GM12878 (cell line): ENCODE data around the gene SETD2. TPM values are rescaled to one million over a fixed set of nuclear protein-coding genes. Genes with fewer than 3 reads are reported as not detected.

Experiments
- ATAC-seq: fragments of 200-7000 bp; cut with Tn5 transposase; 3 replicates; pipeline ENCODE4 v1.9.1; 2020; ENCODE audit warnings: mild to moderate bottlenecking, moderate library complexity
- BruUV-seq: library from RNA; stranded (reverse); fragments of 400-500 nt; replicated peaks from 2 replicates; lab custom pipeline; 2021; lab: Mats Ljungman, UMichigan
- CTCF ChIA-PET: fragments of 300-600 bp; sonication (Branson Sonifier 250); formaldehyde crosslinking; extraction: SDS; loops from one replicate; lab custom pipeline; 2021; ENCODE audit warnings: inconsistent platforms; lab: Yijun Ruan, JAX
- POLR2A ChIA-PET: fragments of 350-600 bp; formaldehyde crosslinking; extraction: SDS; loops from one replicate; lab custom pipeline; 2021; ENCODE audit warnings: inconsistent platforms; lab: Charles Lee
- RAD21 ChIA-PET: fragments of 300-600 bp; sonication (Branson Sonifier 250); formaldehyde crosslinking; loops from one replicate; lab custom pipeline; 2023; ENCODE audit warnings: antibody characterized with exemption; ENCODE audit not compliant: unreplicated experiment; lab: Charles Lee
- SMC1A ChIA-PET: fragments of 300-600 bp; sonication (Branson Sonifier 250); formaldehyde crosslinking; loops from one replicate; lab custom pipeline; 2023; ENCODE audit not compliant: unreplicated experiment, uncharacterized antibody; lab: Charles Lee
- DNase-seq: peaks from one replicate; pipeline ENCODE4 v3.0.0-alpha.2; 2011; ENCODE audit warnings: low read depth, low spot score
- FAIRE-seq: peaks from 3 replicates; lab custom pipeline; 2011; peaks lifted over from hg19 to GRCh38; lab: Jason Lieb, UNC
- H2AFZ ChIP-seq: 2 replicates; pipeline ENCODE4 v1.6.0; 2011; ENCODE audit warnings: low read depth, low read length, control low read depth; ENCODE audit not compliant: control insufficient read depth
- H3K27ac ChIP-seq: 2 replicates; pipeline ENCODE4 v1.5.1; 2011; ENCODE audit warnings: control low read depth; ENCODE audit not compliant: control insufficient read depth, insufficient read depth
- H3K27me3 ChIP-seq, 2 experiments: replicated peaks in 1 of 2; 2 replicates each; pipeline versions ENCODE4 v1.6.0 to v1.6.1; 2011; ENCODE audit warnings: low read length in 1 of 2; ENCODE audit not compliant: control insufficient read depth in 2 of 2, insufficient read depth in 2 of 2
- H3K36me3 ChIP-seq, 2 experiments: 2 replicates each; pipeline ENCODE4 v1.5.1; 2011; ENCODE audit warnings: low read length in 1 of 2; ENCODE audit not compliant: control insufficient read depth in 2 of 2, insufficient read depth in 2 of 2
- H3K4me1 ChIP-seq: 2 replicates; pipeline ENCODE4 v1.6.1; 2011; ENCODE audit warnings: mild to moderate bottlenecking, low read length, moderate library complexity, mixed read lengths; ENCODE audit not compliant: control insufficient read depth, insufficient read depth
- H3K4me2 ChIP-seq: 2 replicates; pipeline ENCODE4 v1.6.0; 2011; ENCODE audit warnings: control low read depth; ENCODE audit not compliant: control insufficient read depth, insufficient read depth
- H3K4me3 ChIP-seq: fragments of 200-600 bp; sonication (generic); 2 replicates; pipeline ENCODE4 v1.5.1; 2016
- H3K79me2 ChIP-seq: 2 replicates; pipeline ENCODE4 v1.6.0; 2011; ENCODE audit warnings: low read length; ENCODE audit not compliant: control insufficient read depth, insufficient read depth
- H3K9ac ChIP-seq: 2 replicates; pipeline ENCODE4 v1.8.0; 2011; ENCODE audit warnings: low read length, control low read depth, mixed read lengths; ENCODE audit not compliant: control insufficient read depth, insufficient read depth
- H3K9me3 ChIP-seq: replicated peaks from 3 replicates; pipeline ENCODE4 v1.5.1; 2011; ENCODE audit warnings: mild to moderate bottlenecking, low read length; ENCODE audit not compliant: control insufficient read depth, insufficient read depth
- H4K20me1 ChIP-seq: 2 replicates; pipeline ENCODE4 v1.6.0; 2011; ENCODE audit not compliant: control insufficient read depth, insufficient read depth
- DPF2 ChIP-seq: fragments of 450-650 bp; IDR thresholded peaks from 2 replicates; pipeline ENCODE4 v1.6.1; 2017; ENCODE audit warnings: mild to moderate bottlenecking
- FOXM1 ChIP-seq: IDR thresholded peaks from 2 replicates; pipeline ENCODE4 v1.6.1; 2012; ENCODE audit warnings: low read depth, mild to moderate bottlenecking, inconsistent platforms, low read length, moderate library complexity
- JUNB ChIP-seq: IDR thresholded peaks from 2 replicates; pipeline ENCODE4 v1.6.1; 2016; ENCODE audit warnings: antibody characterized with exemption, mild to moderate bottlenecking
- MYB ChIP-seq: fragments of 150-350 bp; IDR thresholded peaks from 2 replicates; pipeline ENCODE4 v1.6.1; 2014; ENCODE audit warnings: mild to moderate bottlenecking, low read depth, low read length, borderline replicate concordance
- NFYA ChIP-seq: IDR thresholded peaks from 2 replicates; pipeline ENCODE4 v1.6.1; 2011; ENCODE audit warnings: low read depth, mild to moderate bottlenecking, low read length, improper control_type of control experiment, borderline replicate concordance
- NR2F1 ChIP-seq: fragments of 450-650 bp; conservative IDR thresholded peaks from 2 replicates; pipeline ENCODE4 v1.6.1; 2017; ENCODE audit warnings: mild to moderate bottlenecking
- RAD51 ChIP-seq: fragments of 450-650 bp; IDR thresholded peaks from 2 replicates; pipeline ENCODE4 v1.6.1; 2016; ENCODE audit warnings: moderate library complexity, mild to moderate bottlenecking, inconsistent platforms
- SMAD1 ChIP-seq: fragments of 450-650 bp; IDR thresholded peaks from 2 replicates; pipeline ENCODE4 v1.6.1; 2018; ENCODE audit warnings: mild to moderate bottlenecking, low read depth; ENCODE audit not compliant: partially characterized antibody
- ZBTB33 ChIP-seq: fragments of 450-650 bp; IDR thresholded peaks from 2 replicates; pipeline ENCODE4 v1.6.1; 2017; ENCODE audit warnings: mild to moderate bottlenecking
- ZNF274 ChIP-seq: IDR thresholded peaks from one replicate; pipeline ENCODE4 v1.8.0; 2011; ENCODE audit not compliant: insufficient read length, insufficient read depth
- ZNF622 ChIP-seq: fragments of 450-650 bp; IDR thresholded peaks from 2 replicates; pipeline ENCODE4 v1.6.1; 2017; ENCODE audit warnings: mild to moderate bottlenecking, inconsistent platforms
- whole genome bisulfite sequencing: methylation state at CpG from one replicate; pipeline ENCODE4 v1.1.6; 2016; ENCODE audit warnings: low lambda C conversion rate; ENCODE audit not compliant: insufficient replicate concordance, insufficient coverage; ENCODE audit errors: missing lambda C conversion rate; 5-methylcytosine and 5-hydroxymethylcytosine counted together
- in situ Hi-C: fragments of 300-500 bp; cut with MboI; formaldehyde crosslinking; loops from 9 replicates; pipeline ENCODE4 v1.14.3; 2018; ENCODE audit warnings: mixed read lengths
- intact Hi-C: fragments of 100-400 bp; cut with micrococcal nuclease; formaldehyde crosslinking; loops from one replicate; pipeline ENCODE4 v1.14.2; 2022; ENCODE audit not compliant: unreplicated experiment
- polyA plus RNA-seq, 11 experiments: library from polyadenylated mRNA; depleted of rRNA in 4 of 11; unstranded in 6 of 11; stranded (reverse) in 5 of 11; fragments of >200 nt; fragmentation: Nextera tagmentation in 4 of 11; fragmentation: Illumina TruSeq in 1 of 11; extraction: Ambion mirVana in 4 of 11; extraction: Trizol in 1 of 11; gene quantifications; 1 replicate in 1 of 11; 2 replicates in 10 of 11; pipeline versions ENCODE4 v1.2.1 to v1.2.3, GENCODE V29; 2011 to 2016; ENCODE audit warnings: inconsistent platforms in 2 of 11, missing spikeins in 2 of 11, low read depth in 1 of 11
- total RNA-seq, 4 experiments: library from RNA; depleted of rRNA in 3 of 4; stranded (reverse); fragments of >200 nt in 3 of 4; fragmentation: Illumina TruSeq in 1 of 4; extraction: Trizol in 1 of 4; gene quantifications; 2 replicates each; pipeline versions ENCODE4 v1.2.1 to v1.2.3, GENCODE V29; 2013 to 2021
- TF ChIP-seq, protein P1 (sequence below): IDR thresholded peaks from 2 replicates; pipeline ENCODE4 v1.6.1; 2011; ENCODE audit warnings: mild to moderate bottlenecking, low read depth, low read length, moderate library complexity; ENCODE audit not compliant: insufficient replicate concordance
- TF ChIP-seq, protein P2 (sequence below): IDR thresholded peaks from 2 replicates; pipeline ENCODE4 v1.6.1; 2012; ENCODE audit warnings: improper control_type of control experiment, low read depth, low read length; ENCODE audit not compliant: insufficient replicate concordance
- TF ChIP-seq, protein P3 (sequence below): fragments of 150-350 bp; IDR thresholded peaks from 2 replicates; pipeline ENCODE4 v1.6.1; 2014; ENCODE audit warnings: mild to moderate bottlenecking, low read depth, low read length

The SETD2 gene
- total and polyA plus RNA-seq, 10 of the 15 experiments (the other 5 are each of a cell fraction or from before 2014, with no cell fraction given): 8.4 to 44.9 (median 24.5) TPM

DNA sequence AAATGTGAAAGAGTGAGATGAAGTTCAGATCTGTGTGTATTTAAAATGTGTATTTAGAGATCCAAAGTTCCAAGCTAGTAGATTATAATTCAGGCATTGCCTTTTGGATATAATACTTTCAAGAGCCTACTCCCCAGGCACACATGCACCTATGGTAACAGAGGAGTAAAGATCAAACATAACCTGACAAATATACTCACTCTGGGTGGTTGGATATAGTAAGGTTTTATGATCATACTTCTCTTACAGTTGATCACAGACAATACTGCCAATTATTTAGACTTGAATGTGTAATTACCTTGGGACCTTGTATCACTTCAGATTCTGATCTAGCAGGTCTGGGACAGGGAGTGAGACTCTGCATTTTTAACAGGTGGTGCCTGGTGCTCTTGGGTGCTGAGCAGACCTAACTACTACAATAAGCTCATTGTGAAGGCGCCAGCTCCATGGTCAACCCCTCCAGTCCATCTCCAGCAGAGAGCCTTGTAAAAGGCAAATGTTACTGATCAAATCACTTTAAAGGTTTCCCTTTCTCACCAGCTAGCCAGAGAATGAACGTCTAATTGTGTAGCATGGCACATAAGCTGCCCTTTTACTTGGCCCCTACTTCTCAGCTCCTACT is 128.9 kb downstream of the SETD2 start:
- CTCF ChIA-PET: interaction anchor here (1.1 to 1.3 kb wide), 2 partner anchors 14 to 289 kb away, joined by 3 to 4 read pairs; no protein-coding TSS in a partner anchor
- no peak for FAIRE-seq
- Histone ChIP-seq H3K4me2 (no peak overlapping the region), H3K4me1 (no peaks in the 10 kb centered on the region), H3K27ac (no peak overlapping the region), H4K20me1 (no peaks in the 10 kb centered on the region), H3K36me3 (peaks cover 5 to 21% of the 10 kb centered on the region in 2 experiments), H2AFZ (no peak overlapping the region), H3K9me3 (no peaks in the 10 kb centered on the region; the same call in 2 of the 3 replicates), H3K79me2 (no peaks in the 10 kb centered on the region; the same call in 1 of the 2 replicates), H3K4me3 (no peak overlapping the region), H3K27me3 (no peaks in the 10 kb centered on the region), H3K9ac (no peak overlapping the region)
- no TSS peak for BruUV-seq
- DNase-seq: no peak
- WGBS: 81% methylated on average over 2 of the region's 2 CpGs
- intact Hi-C loops: no loop called here
- ATAC-seq: no peak
- POLR2A ChIA-PET: interaction anchor here (0.6 to 1.0 kb wide), 2 partner anchors 10 to 52 kb away, joined by 3 to 5 read pairs; no protein-coding TSS in a partner anchor
- SMC1A ChIA-PET: interaction anchor here (0.7 to 8.9 kb wide), 6 partner anchors 10 to 197 kb away, joined by 3 to 83 read pairs (median 5); no protein-coding TSS in a partner anchor
- RAD21 ChIA-PET: no interaction called here
- in situ Hi-C loops: no loop called here
- TF ChIP-seq RAD51: no peak
- no peak for TF ChIP-seq DPF2
- TF ChIP-seq JUNB: no peak
- no peak for TF ChIP-seq ZNF274
- TF ChIP-seq, protein P1, sequence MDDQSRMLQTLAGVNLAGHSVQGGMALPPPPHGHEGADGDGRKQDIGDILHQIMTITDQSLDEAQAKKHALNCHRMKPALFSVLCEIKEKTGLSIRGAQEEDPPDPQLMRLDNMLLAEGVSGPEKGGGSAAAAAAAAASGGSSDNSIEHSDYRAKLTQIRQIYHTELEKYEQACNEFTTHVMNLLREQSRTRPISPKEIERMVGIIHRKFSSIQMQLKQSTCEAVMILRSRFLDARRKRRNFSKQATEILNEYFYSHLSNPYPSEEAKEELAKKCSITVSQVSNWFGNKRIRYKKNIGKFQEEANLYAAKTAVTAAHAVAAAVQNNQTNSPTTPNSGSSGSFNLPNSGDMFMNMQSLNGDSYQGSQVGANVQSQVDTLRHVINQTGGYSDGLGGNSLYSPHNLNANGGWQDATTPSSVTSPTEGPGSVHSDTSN: no peak
- no peak for TF ChIP-seq NR2F1
- TF ChIP-seq SMAD1: no peak
- TF ChIP-seq, protein P2, sequence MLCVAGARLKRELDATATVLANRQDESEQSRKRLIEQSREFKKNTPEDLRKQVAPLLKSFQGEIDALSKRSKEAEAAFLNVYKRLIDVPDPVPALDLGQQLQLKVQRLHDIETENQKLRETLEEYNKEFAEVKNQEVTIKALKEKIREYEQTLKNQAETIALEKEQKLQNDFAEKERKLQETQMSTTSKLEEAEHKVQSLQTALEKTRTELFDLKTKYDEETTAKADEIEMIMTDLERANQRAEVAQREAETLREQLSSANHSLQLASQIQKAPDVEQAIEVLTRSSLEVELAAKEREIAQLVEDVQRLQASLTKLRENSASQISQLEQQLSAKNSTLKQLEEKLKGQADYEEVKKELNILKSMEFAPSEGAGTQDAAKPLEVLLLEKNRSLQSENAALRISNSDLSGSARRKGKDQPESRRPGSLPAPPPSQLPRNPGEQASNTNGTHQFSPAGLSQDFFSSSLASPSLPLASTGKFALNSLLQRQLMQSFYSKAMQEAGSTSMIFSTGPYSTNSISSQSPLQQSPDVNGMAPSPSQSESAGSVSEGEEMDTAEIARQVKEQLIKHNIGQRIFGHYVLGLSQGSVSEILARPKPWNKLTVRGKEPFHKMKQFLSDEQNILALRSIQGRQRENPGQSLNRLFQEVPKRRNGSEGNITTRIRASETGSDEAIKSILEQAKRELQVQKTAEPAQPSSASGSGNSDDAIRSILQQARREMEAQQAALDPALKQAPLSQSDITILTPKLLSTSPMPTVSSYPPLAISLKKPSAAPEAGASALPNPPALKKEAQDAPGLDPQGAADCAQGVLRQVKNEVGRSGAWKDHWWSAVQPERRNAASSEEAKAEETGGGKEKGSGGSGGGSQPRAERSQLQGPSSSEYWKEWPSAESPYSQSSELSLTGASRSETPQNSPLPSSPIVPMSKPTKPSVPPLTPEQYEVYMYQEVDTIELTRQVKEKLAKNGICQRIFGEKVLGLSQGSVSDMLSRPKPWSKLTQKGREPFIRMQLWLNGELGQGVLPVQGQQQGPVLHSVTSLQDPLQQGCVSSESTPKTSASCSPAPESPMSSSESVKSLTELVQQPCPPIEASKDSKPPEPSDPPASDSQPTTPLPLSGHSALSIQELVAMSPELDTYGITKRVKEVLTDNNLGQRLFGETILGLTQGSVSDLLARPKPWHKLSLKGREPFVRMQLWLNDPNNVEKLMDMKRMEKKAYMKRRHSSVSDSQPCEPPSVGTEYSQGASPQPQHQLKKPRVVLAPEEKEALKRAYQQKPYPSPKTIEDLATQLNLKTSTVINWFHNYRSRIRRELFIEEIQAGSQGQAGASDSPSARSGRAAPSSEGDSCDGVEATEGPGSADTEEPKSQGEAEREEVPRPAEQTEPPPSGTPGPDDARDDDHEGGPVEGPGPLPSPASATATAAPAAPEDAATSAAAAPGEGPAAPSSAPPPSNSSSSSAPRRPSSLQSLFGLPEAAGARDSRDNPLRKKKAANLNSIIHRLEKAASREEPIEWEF: no peak
- no peak for TF ChIP-seq ZNF622
- no peak for TF ChIP-seq NFYA
- TF ChIP-seq MYB: no peak
- TF ChIP-seq ZBTB33: no peak
- TF ChIP-seq, protein P3, sequence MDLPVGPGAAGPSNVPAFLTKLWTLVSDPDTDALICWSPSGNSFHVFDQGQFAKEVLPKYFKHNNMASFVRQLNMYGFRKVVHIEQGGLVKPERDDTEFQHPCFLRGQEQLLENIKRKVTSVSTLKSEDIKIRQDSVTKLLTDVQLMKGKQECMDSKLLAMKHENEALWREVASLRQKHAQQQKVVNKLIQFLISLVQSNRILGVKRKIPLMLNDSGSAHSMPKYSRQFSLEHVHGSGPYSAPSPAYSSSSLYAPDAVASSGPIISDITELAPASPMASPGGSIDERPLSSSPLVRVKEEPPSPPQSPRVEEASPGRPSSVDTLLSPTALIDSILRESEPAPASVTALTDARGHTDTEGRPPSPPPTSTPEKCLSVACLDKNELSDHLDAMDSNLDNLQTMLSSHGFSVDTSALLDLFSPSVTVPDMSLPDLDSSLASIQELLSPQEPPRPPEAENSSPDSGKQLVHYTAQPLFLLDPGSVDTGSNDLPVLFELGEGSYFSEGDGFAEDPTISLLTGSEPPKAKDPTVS: no peak
- no peak for TF ChIP-seq FOXM1
